Endothelial cell of umbilical vein (primary cell): ENCODE results near the gene NXPE1. TPM values are rescaled to one million over a fixed set of nuclear protein-coding genes. Genes with fewer than 3 reads are reported as not detected.

ENCODE experiments used
- BruUV-seq: library from RNA; stranded (reverse); fragments of 400-500 nt; replicated peaks from 2 replicates; lab custom pipeline; 2021; lab: Mats Ljungman, UMichigan
- CTCF ChIA-PET: fragments of 300-600, 350-600 bp; sonication (Branson Sonifier 250); formaldehyde crosslinking; loops from one replicate; lab custom pipeline; 2021; ENCODE audit warnings: antibody characterized with exemption, inconsistent platforms; lab: Charles Lee
- POLR2A ChIA-PET: fragments of 300-600, 350-600 bp; sonication (Branson Sonifier 250); formaldehyde crosslinking; loops from one replicate; lab custom pipeline; 2021; ENCODE audit warnings: antibody characterized with exemption, inconsistent platforms; lab: Charles Lee
- DNase-seq: peaks from one replicate; pipeline ENCODE4 v3.0.0-alpha.2; 2011; ENCODE audit warnings: low read depth, low spot score
- FAIRE-seq: peaks from 2 replicates; lab custom pipeline; 2011; peaks lifted over from hg19 to GRCh38; lab: Jason Lieb, UNC
- H2AFZ ChIP-seq: 2 replicates; pipeline ENCODE4 v1.6.0; 2012; ENCODE audit warnings: low read depth, low read length, control low read depth, inconsistent platforms
- H3K27ac ChIP-seq: 2 replicates; pipeline ENCODE4 v1.5.1; 2011; ENCODE audit warnings: low read depth, mild to moderate bottlenecking, control low read depth, low read length, moderate library complexity; ENCODE audit not compliant: insufficient read depth
- H3K27me3 ChIP-seq, 2 experiments: 2 replicates each; pipeline versions ENCODE4 v1.6.0 to v1.6.1; 2011; ENCODE audit warnings: low read length in 2 of 2, mixed read lengths in 1 of 2; ENCODE audit not compliant: control insufficient read depth in 2 of 2, insufficient read depth in 2 of 2
- H3K36me3 ChIP-seq, 2 experiments: 2 replicates in 1 of 2; 3 replicates in 1 of 2; pipeline ENCODE4 v1.5.1; 2011; ENCODE audit warnings: low read length in 2 of 2, mild to moderate bottlenecking in 1 of 2, moderate library complexity in 1 of 2; ENCODE audit not compliant: control insufficient read depth in 2 of 2, insufficient read depth in 2 of 2; ENCODE audit errors: extremely low read depth in 1 of 2
- H3K4me1 ChIP-seq: 3 replicates; pipeline ENCODE4 v1.5.1; 2011; ENCODE audit warnings: mild to moderate bottlenecking, low read length; ENCODE audit not compliant: control insufficient read depth, insufficient read depth; ENCODE audit errors: extremely low read depth
- H3K4me2 ChIP-seq: 2 replicates; pipeline ENCODE4 v1.6.1; 2011; ENCODE audit warnings: low read length, control low read depth, mixed read lengths; ENCODE audit not compliant: insufficient read depth
- H3K4me3 ChIP-seq, 3 experiments: fragments of 200-600 bp in 1 of 3; sonication (generic), shearing (Covaris generic) in 1 of 3; replicated peaks in 1 of 3; 2 replicates each; pipeline ENCODE4 v1.5.1; 2011 to 2016; ENCODE audit warnings: control low read depth in 3 of 3, low read length in 3 of 3, mild to moderate bottlenecking in 2 of 3, inconsistent platforms in 1 of 3, low read depth in 1 of 3, moderate library complexity in 1 of 3; ENCODE audit not compliant: insufficient read depth in 1 of 3
- H3K79me2 ChIP-seq: 2 replicates; pipeline ENCODE4 v1.6.0; 2012; ENCODE audit warnings: low read length, inconsistent platforms; ENCODE audit not compliant: control insufficient read depth, insufficient read depth
- H3K9ac ChIP-seq: replicated peaks from 2 replicates; pipeline ENCODE3; 2011; ENCODE audit warnings: low read length, control low read depth; ENCODE audit not compliant: insufficient read depth; ENCODE audit errors: extremely low read depth
- H3K9me1 ChIP-seq: replicated peaks from 3 replicates; pipeline ENCODE4 v1.6.0; 2011; ENCODE audit warnings: mild to moderate bottlenecking, low read length; ENCODE audit not compliant: control insufficient read depth, insufficient read depth; ENCODE audit errors: extremely low read depth
- H3K9me3 ChIP-seq: replicated peaks from 2 replicates; pipeline ENCODE4 v1.5.1; 2012; ENCODE audit warnings: low read length, inconsistent platforms; ENCODE audit not compliant: control insufficient read depth, insufficient read depth
- H4K20me1 ChIP-seq: replicated peaks from 2 replicates; pipeline ENCODE3; 2011; ENCODE audit warnings: mild to moderate bottlenecking, low read length; ENCODE audit not compliant: control insufficient read depth, insufficient read depth; ENCODE audit errors: extremely low read depth
- CTCF ChIP-seq, 2 donors: IDR thresholded peaks; 1 replicate in 1 of 2; 2 replicates in 1 of 2; pipeline ENCODE4 v1.5.1; 2011; ENCODE audit warnings: low read length in 2 of 2, mild to moderate bottlenecking in 2 of 2, moderate library complexity in 2 of 2, control low read depth in 1 of 2, inconsistent platforms in 1 of 2, low read depth in 1 of 2; ENCODE audit not compliant: insufficient read depth in 1 of 2; ENCODE audit errors: extremely low read depth in 1 of 2
- EZH2 ChIP-seq: IDR thresholded peaks from 2 replicates; pipeline ENCODE4 v1.6.1; 2012; ENCODE audit warnings: borderline replicate concordance, low read depth, mild to moderate bottlenecking, moderate library complexity, low read length, inconsistent platforms; ENCODE audit not compliant: severe bottlenecking
- FOS ChIP-seq: IDR thresholded peaks from 2 replicates; pipeline ENCODE4 v1.6.1; 2011; ENCODE audit warnings: mild to moderate bottlenecking, low read length, moderate library complexity, borderline replicate concordance; ENCODE audit not compliant: insufficient read depth
- GATA2 ChIP-seq: IDR thresholded peaks from 2 replicates; pipeline ENCODE4 v1.7.0; 2011; ENCODE audit warnings: low read depth, mild to moderate bottlenecking, moderate library complexity, mixed read lengths, low read length; ENCODE audit not compliant: insufficient read length, insufficient read depth
- JUN ChIP-seq: IDR thresholded peaks from 2 replicates; pipeline ENCODE4 v1.6.1; 2011; ENCODE audit warnings: borderline replicate concordance, low read depth; ENCODE audit not compliant: insufficient read length, insufficient read depth
- MAX ChIP-seq: IDR thresholded peaks from 2 replicates; pipeline ENCODE4 v1.6.1; 2011; ENCODE audit not compliant: insufficient read depth, insufficient read length
- MYC ChIP-seq: IDR thresholded peaks from one replicate; pipeline ENCODE4 v1.6.1; 2011; ENCODE audit warnings: mild to moderate bottlenecking, low read depth, low read length
- POLR2A ChIP-seq: IDR thresholded peaks from 2 replicates; pipeline ENCODE4 v1.6.1; 2012; ENCODE audit warnings: low read depth, mild to moderate bottlenecking, control low read depth, low read length
- POLR2AphosphoS5 ChIP-seq: IDR thresholded peaks from 2 replicates; pipeline ENCODE4 v1.6.1; 2012; ENCODE audit warnings: low read depth, mild to moderate bottlenecking, control low read depth, low read length, moderate library complexity; ENCODE audit not compliant: insufficient read depth
- dilution Hi-C: fragments of 300-500 bp; cut with MboI; formaldehyde crosslinking; loops from one replicate; pipeline ENCODE4 v1.15.0; 2019; ENCODE audit warnings: low sequenced_read_pairs; ENCODE audit not compliant: extremely low pct_ligation_motif_present
- intact Hi-C: fragments of 100-400 bp; cut with micrococcal nuclease; formaldehyde crosslinking; loops from one replicate; pipeline ENCODE4 v1.10.0; 2022
- polyA plus RNA-seq, 4 experiments: library from polyadenylated mRNA; depleted of rRNA in 3 of 4; stranded (reverse) in 3 of 4; unstranded in 1 of 4; fragments of >200 nt; gene quantifications; 2 replicates each; pipeline versions ENCODE4 v1.2.1 to v1.2.3, GENCODE V29; 2011 to 2012; ENCODE audit warnings: missing spikeins in 1 of 4
- total RNA-seq: library from RNA; stranded (reverse); gene quantifications from 2 replicates; pipeline ENCODE4 v1.2.3, GENCODE V29; 2021

Gene NXPE1
- total and polyA plus RNA-seq, 2 donors (not counting 3 experiments of a cell fraction or from before 2014, with no cell fraction given): not detected

- no peak for FAIRE-seq
- BruUV-seq: no TSS peak
- CTCF ChIA-PET: no interaction called here
Observed at GRCh38 chr11:114604886-114605285, 45.2 kb upstream of the NXPE1 start.

More at GRCh38 chr11:114604886-114605285, 45.2 kb upstream of the NXPE1 start:
- no peaks in the 10 kb centered on the region for H3K79me2 ChIP-seq
- no peaks in the 10 kb centered on the region for H4K20me1 ChIP-seq
- H3K9me1 ChIP-seq: no peaks in the 10 kb centered on the region
- POLR2A ChIA-PET: no interaction called here
- H3K9ac ChIP-seq: no peak overlapping the region
- H3K36me3 ChIP-seq: no peaks in the 10 kb centered on the region
- TF ChIP-seq FOS (no peak), CTCF (IDR thresholded peaks at IDR 0.05; ENCODE audit: extremely low read depth in 1 of 2, insufficient read depth in 1 of 2, low read depth in 1 of 2, low read length in 2 of 2) (no peak), GATA2 (no peak), EZH2 (no peak), JUN (no peak), POLR2AphosphoS5 (no peak), MAX (no peak), MYC (no peak), POLR2A (no peak)
- no peak for DNase-seq
- intact Hi-C loops: no loop called here
- H3K4me2 ChIP-seq: no peak overlapping the region
- no peaks in the 10 kb centered on the region for H3K27me3 ChIP-seq
- no peak overlapping the region for H3K27ac ChIP-seq
- dilution Hi-C loops: no loop called here
- H3K4me1 ChIP-seq: no peaks in the 10 kb centered on the region
- no peaks in the 10 kb centered on the region for H3K9me3 ChIP-seq
- no peak overlapping the region for H2AFZ ChIP-seq
- H3K4me3 ChIP-seq: no peak overlapping the region
